H9 (cell line): ENCODE measurements around the gene DNAH1. TPM values are rescaled to one million over a fixed set of nuclear protein-coding genes. Genes with fewer than 3 reads are reported as not detected.

Experiments
- DNase-seq: peaks from one replicate; pipeline ENCODE4 v3.0.0-alpha.2; 2017
- H2AFZ ChIP-seq: one replicate; pipeline ENCODE4 v1.6.1; 2013; ENCODE audit warnings: mild to moderate bottlenecking, low read length, control low read depth, moderate library complexity
- H2AK5ac ChIP-seq: 2 replicates; pipeline ENCODE4 v1.6.1; 2013; ENCODE audit warnings: low read length, control low read depth, mixed read lengths; ENCODE audit not compliant: insufficient read length
- H2BK120ac ChIP-seq: one replicate; pipeline ENCODE4 v1.6.1; 2013; ENCODE audit warnings: low read depth, mild to moderate bottlenecking, low read length, control low read depth, inconsistent platforms; ENCODE audit not compliant: poor library complexity, severe bottlenecking
- H2BK12ac ChIP-seq: 2 replicates; pipeline ENCODE4 v1.6.1; 2013; ENCODE audit warnings: low read length, control low read depth, mixed read lengths, low read depth; ENCODE audit not compliant: insufficient read length
- H2BK15ac ChIP-seq: 2 replicates; pipeline ENCODE4 v1.6.1; 2013; ENCODE audit warnings: low read depth, low read length, control low read depth
- H2BK20ac ChIP-seq: one replicate; pipeline ENCODE4 v1.6.1; 2013; ENCODE audit warnings: low read depth, mild to moderate bottlenecking, low read length, control low read depth, inconsistent platforms; ENCODE audit not compliant: poor library complexity, severe bottlenecking
- H2BK5ac ChIP-seq: 2 replicates; pipeline ENCODE4 v1.6.1; 2013; ENCODE audit warnings: low read length, control low read depth, mixed read lengths; ENCODE audit not compliant: insufficient read length
- H3K14ac ChIP-seq: 2 replicates; pipeline ENCODE4 v1.6.1; 2013; ENCODE audit warnings: low read length, control low read depth; ENCODE audit not compliant: insufficient read depth
- H3K18ac ChIP-seq: 2 replicates; pipeline ENCODE4 v1.6.1; 2013; ENCODE audit warnings: low read depth, mild to moderate bottlenecking, mixed read lengths, low read length, control low read depth; ENCODE audit not compliant: insufficient read length
- H3K23ac ChIP-seq: 2 replicates; pipeline ENCODE4 v1.6.1; 2013; ENCODE audit warnings: low read length, control low read depth, mixed read lengths, low read depth; ENCODE audit not compliant: insufficient read length
- H3K23me2 ChIP-seq: 2 replicates; pipeline ENCODE4 v1.6.1; 2013; ENCODE audit warnings: low read depth, mild to moderate bottlenecking, mixed read lengths, low read length, control low read depth; ENCODE audit not compliant: insufficient read length, poor library complexity, severe bottlenecking
- H3K27ac ChIP-seq: 2 replicates; pipeline ENCODE4 v1.5.1; 2013; ENCODE audit warnings: low read length, control low read depth, mixed read lengths, low read depth; ENCODE audit not compliant: insufficient read length
- H3K27me3 ChIP-seq: 2 replicates; pipeline ENCODE4 v1.6.1; 2013; ENCODE audit warnings: low read length, control low read depth, inconsistent platforms; ENCODE audit not compliant: insufficient read depth
- H3K4ac ChIP-seq: 2 replicates; pipeline ENCODE4 v1.6.1; 2013; ENCODE audit warnings: low read depth, mild to moderate bottlenecking, control low read depth, inconsistent platforms, low read length, moderate library complexity
- H3K4me1 ChIP-seq: 2 replicates; pipeline ENCODE4 v1.6.1; 2013; ENCODE audit warnings: low read length, control low read depth, inconsistent platforms; ENCODE audit not compliant: insufficient read depth
- H3K4me2 ChIP-seq: 2 replicates; pipeline ENCODE4 v1.6.1; 2013; ENCODE audit warnings: low read length, control low read depth, mixed read lengths; ENCODE audit not compliant: insufficient read length, insufficient read depth
- H3K56ac ChIP-seq: 2 replicates; pipeline ENCODE4 v1.6.1; 2013; ENCODE audit warnings: low read depth, mild to moderate bottlenecking, mixed read lengths, low read length, control low read depth; ENCODE audit not compliant: insufficient read length
- H3K79me1 ChIP-seq: 2 replicates; pipeline ENCODE4 v1.6.1; 2013; ENCODE audit warnings: low read depth, mild to moderate bottlenecking, moderate library complexity, low read length, control low read depth, inconsistent platforms; ENCODE audit not compliant: insufficient read depth, poor library complexity, severe bottlenecking
- H3K79me2 ChIP-seq: 2 replicates; pipeline ENCODE4 v1.6.1; 2013; ENCODE audit warnings: low read length, control low read depth, inconsistent platforms; ENCODE audit not compliant: insufficient read depth
- H3K9ac ChIP-seq: 2 replicates; pipeline ENCODE4 v1.6.1; 2013; ENCODE audit warnings: low read length, control low read depth, mixed read lengths; ENCODE audit not compliant: insufficient read length; ENCODE audit errors: extremely low read depth
- H3K9me3 ChIP-seq: one replicate; pipeline ENCODE4 v1.6.1; 2013; ENCODE audit warnings: low read depth, low read length, inconsistent platforms; ENCODE audit not compliant: control insufficient read depth
- H3T11ph ChIP-seq: one replicate; pipeline ENCODE4 v1.6.1; 2013; ENCODE audit warnings: mild to moderate bottlenecking, low read length, control low read depth, inconsistent platforms
- H4K20me1 ChIP-seq: one replicate; pipeline ENCODE4 v1.6.1; 2013; ENCODE audit not compliant: control insufficient read depth, insufficient read length, insufficient read depth
- H4K5ac ChIP-seq: 2 replicates; pipeline ENCODE4 v1.6.1; 2013; ENCODE audit warnings: low read depth, mild to moderate bottlenecking, mixed read lengths, low read length, control low read depth; ENCODE audit not compliant: insufficient read length
- H4K8ac ChIP-seq: replicated peaks from 2 replicates; pipeline ENCODE4 v1.6.1; 2013; ENCODE audit warnings: low read length, control low read depth, mixed read lengths, low read depth; ENCODE audit not compliant: insufficient read length
- H4K91ac ChIP-seq: 2 replicates; pipeline ENCODE4 v1.6.1; 2013; ENCODE audit warnings: low read depth, mild to moderate bottlenecking, moderate library complexity, mixed read lengths, low read length, control low read depth; ENCODE audit not compliant: insufficient read length
- H3K27ac Mint-ChIP-seq, 3 experiments: 2 replicates in 2 of 3; 3 replicates in 1 of 3; pipeline ENCODE4 v1.8.0; 2020 to 2021; ENCODE audit warnings: mixed read lengths in 3 of 3, mild to moderate bottlenecking in 1 of 3, moderate library complexity in 1 of 3
- H3K27me3 Mint-ChIP-seq: 2 replicates; pipeline ENCODE4 v1.8.0; 2021; ENCODE audit warnings: low read depth, mild to moderate bottlenecking, moderate library complexity, mixed read lengths
- H3K36me3 Mint-ChIP-seq, 3 experiments: 2 replicates in 2 of 3; 3 replicates in 1 of 3; pipeline ENCODE4 v1.8.0; 2020 to 2021; ENCODE audit warnings: low read depth in 3 of 3, mixed read lengths in 3 of 3; ENCODE audit not compliant: insufficient read depth in 1 of 3
- H3K4me1 Mint-ChIP-seq, 2 experiments: 2 replicates each; pipeline ENCODE4 v1.8.0; 2020; ENCODE audit warnings: mixed read lengths in 2 of 2
- H3K4me3 Mint-ChIP-seq, 2 experiments: 2 replicates in 1 of 2; 3 replicates in 1 of 2; pipeline ENCODE4 v1.8.0; 2020 to 2021; ENCODE audit warnings: mild to moderate bottlenecking in 2 of 2, mixed read lengths in 2 of 2, moderate library complexity in 1 of 2
- H3K9me3 Mint-ChIP-seq, 2 experiments: 2 replicates in 1 of 2; 3 replicates in 1 of 2; pipeline ENCODE4 v1.8.0; 2020; ENCODE audit warnings: mild to moderate bottlenecking in 2 of 2, mixed read lengths in 2 of 2, moderate library complexity in 1 of 2
- CTCF ChIP-seq: fragments of 200-600 bp; sonication (generic); conservative IDR thresholded peaks from 3 replicates; pipeline ENCODE4 v1.8.0; 2021; ENCODE audit warnings: antibody characterized with exemption, mild to moderate bottlenecking
- WGBS: extraction: QIAGEN DNeasy Blood & Tissue Kit; methylation state at CpG from one replicate; pipeline ENCODE4 v1.1.7; 2013; ENCODE audit warnings: missing lambda C conversion rate, low lambda C conversion rate, mixed read lengths; ENCODE audit not compliant: insufficient read length; ENCODE audit errors: extremely low coverage; 5-methylcytosine and 5-hydroxymethylcytosine counted together
- total RNA-seq: library from RNA; stranded (reverse); gene quantifications from 2 replicates; pipeline ENCODE4 v1.2.1, GENCODE V29; 2021

The DNAH1 gene
- total RNA-seq, 1 experiment from 2014 or later, result 2.0 TPM

- H2BK120ac ChIP-seq, result no peak overlapping the region
- no peak overlapping the region for H4K5ac ChIP-seq
- H2BK15ac ChIP-seq, result no peak overlapping the region
- H2AFZ ChIP-seq, result no peak overlapping the region
- no CpG with 5 or more reads among the region's 32 CpGs for WGBS
- H2BK20ac ChIP-seq, result no peak overlapping the region
- no peak overlapping the region for H3K9ac ChIP-seq
- no peaks in the 10 kb centered on the region; the same call in 1 of the 2 replicates for H3K27me3 Mint-ChIP-seq
- no peak overlapping the region for H4K91ac ChIP-seq
- H2BK5ac ChIP-seq, result no peak overlapping the region
- peak; percentile 23 for DNase-seq
- peaks cover 14 to 22% of the 10 kb centered on the region in 2 experiments for H3K4me1 Mint-ChIP-seq
- H3K4me1 ChIP-seq, result no peaks in the 10 kb centered on the region
- no peaks in the 10 kb centered on the region for H4K20me1 ChIP-seq
- no peak overlapping the region for H3K23ac ChIP-seq
- no peak overlapping the region for H2AK5ac ChIP-seq
- no peak for TF ChIP-seq CTCF
- no peak overlapping the region for H3K18ac ChIP-seq
- H2BK12ac ChIP-seq, result no peak overlapping the region
- no peak overlapping the region for H3K4ac ChIP-seq
- no peak overlapping the region for H3K56ac ChIP-seq
- H3K4me3 Mint-ChIP-seq, result no peak overlapping the region
- H3T11ph ChIP-seq, result no peak overlapping the region
- no peaks in the 10 kb centered on the region for H3K36me3 Mint-ChIP-seq
- H3K4me2 ChIP-seq, result no peak overlapping the region
- H3K27ac ChIP-seq, result no peak overlapping the region
- no peaks in the 10 kb centered on the region for H3K9me3 Mint-ChIP-seq
- no peak overlapping the region; the same call in 1 of the 2 replicates for H3K14ac ChIP-seq
- H3K27ac Mint-ChIP-seq, result peak overlapping the region in 1 of 3 experiments; percentile 35; a peak in 1 of 7 replicates
- H3K79me1 ChIP-seq, result no peaks in the 10 kb centered on the region
- H3K23me2 ChIP-seq, result no peaks in the 10 kb centered on the region
- H3K9me3 ChIP-seq, result no peaks in the 10 kb centered on the region
- H4K8ac ChIP-seq, result no peak overlapping the region
- no peaks in the 10 kb centered on the region for H3K27me3 ChIP-seq
- H3K79me2 ChIP-seq, result no peaks in the 10 kb centered on the region
These were observed 119.4 kb downstream of the DNAH1 start for GRCh38 chr3:52435246-52436101.
